Hepatocyte (in vitro differentiated cells): ENCODE results near the gene ZC3HAV1. TPM values are rescaled to one million over a fixed set of nuclear protein-coding genes. Genes with fewer than 3 reads are reported as not detected.
A peak's percentile ranks its signal among the peaks of the same experiment; 100 is the strongest.

Experiments used
- DNase-seq: peaks from one replicate; pipeline ENCODE4 v3.0.0-alpha.2; 2016; ENCODE audit warnings: low spot score
- H2AFZ ChIP-seq: fragments of 200-600 bp; sonication (generic); 2 replicates; pipeline ENCODE4 v1.6.0; 2016; ENCODE audit warnings: antibody characterized with exemption, mild to moderate bottlenecking
- H3K27ac ChIP-seq: fragments of 200-600 bp; sonication (generic); 2 replicates; pipeline ENCODE4 v1.5.1; 2016; ENCODE audit warnings: mild to moderate bottlenecking
- H3K27me3 ChIP-seq: fragments of 200-600 bp; sonication (generic); 2 replicates; pipeline ENCODE4 v1.6.1; 2016
- H3K36me3 ChIP-seq: fragments of 200-600 bp; sonication (generic); replicated peaks from 2 replicates; pipeline ENCODE4 v1.5.1; 2016; ENCODE audit warnings: low read depth; ENCODE audit not compliant: insufficient read depth
- H3K4me1 ChIP-seq: fragments of 200-600 bp; sonication (generic); 2 replicates; pipeline ENCODE4 v1.5.1; 2016; ENCODE audit warnings: mild to moderate bottlenecking, moderate library complexity; ENCODE audit not compliant: insufficient read depth
- H3K4me2 ChIP-seq: fragments of 200-600 bp; sonication (generic); 2 replicates; pipeline ENCODE4 v1.6.0; 2016
- H3K4me3 ChIP-seq: fragments of 200-600 bp; sonication (generic); 2 replicates; pipeline ENCODE4 v1.5.1; 2016; ENCODE audit warnings: mild to moderate bottlenecking
- H3K79me2 ChIP-seq: fragments of 200-600 bp; sonication (generic); 2 replicates; pipeline ENCODE4 v1.6.0; 2017; ENCODE audit warnings: mild to moderate bottlenecking
- H3K9me2 ChIP-seq: fragments of 200-600 bp; sonication (generic); replicated peaks from 2 replicates; pipeline ENCODE4 v1.6.0; 2017; ENCODE audit warnings: mild to moderate bottlenecking; ENCODE audit not compliant: insufficient read depth
- H3K9me3 ChIP-seq: fragments of 200-600 bp; sonication (generic); 2 replicates; pipeline ENCODE4 v1.5.1; 2016; ENCODE audit warnings: low read depth, mild to moderate bottlenecking
- H4K20me1 ChIP-seq: fragments of 200-600 bp; sonication (generic); 2 replicates; pipeline ENCODE4 v1.6.0; 2016; ENCODE audit warnings: mild to moderate bottlenecking; ENCODE audit not compliant: insufficient read depth, poor library complexity, severe bottlenecking
- CTCF ChIP-seq: fragments of 200-600 bp; sonication (generic); IDR thresholded peaks from 2 replicates; pipeline ENCODE4 v1.5.1; 2016; ENCODE audit warnings: antibody characterized with exemption, mild to moderate bottlenecking; ENCODE audit not compliant: poor library complexity
- EZH2 ChIP-seq: fragments of 200-600 bp; sonication (generic); IDR thresholded peaks from 2 replicates; pipeline ENCODE4 v1.6.1; 2016; ENCODE audit warnings: antibody characterized with exemption, mild to moderate bottlenecking, borderline replicate concordance
- EZH2phosphoT487 ChIP-seq: fragments of 200-600 bp; sonication (generic); IDR thresholded peaks from one replicate; pipeline ENCODE4 v1.6.1; 2018; ENCODE audit warnings: antibody characterized with exemption, mild to moderate bottlenecking, low read depth, moderate library complexity; ENCODE audit not compliant: unreplicated experiment, severe bottlenecking
- WGBS: methylation state at CpG from one replicate; pipeline ENCODE4 v1.1.6; 2016; ENCODE audit warnings: low lambda C conversion rate; ENCODE audit errors: missing lambda C conversion rate; 5-methylcytosine and 5-hydroxymethylcytosine counted together
- polyA plus RNA-seq: library from polyadenylated mRNA; unstranded; fragments of >200 nt; fragmentation: Nextera tagmentation; extraction: Ambion mirVana; gene quantifications from 2 replicates; pipeline ENCODE4 v1.2.1, GENCODE V29; 2016
- total RNA-seq: library from RNA; depleted of rRNA; stranded (reverse); fragments of >200 nt; gene quantifications from 2 replicates; pipeline ENCODE4 v1.2.3, GENCODE V29; 2014

Gene ZC3HAV1
- 25.5 and 27.9 TPM in 2 replicates for total RNA-seq
- 20.4 and 23.8 TPM in 2 replicates for polyA plus RNA-seq

- TF ChIP-seq EZH2 (no peak), EZH2phosphoT487 (no peak), CTCF (no peak)
- Histone ChIP-seq H3K79me2 (peaks cover 46% of the 10 kb centered on the region), H3K4me2 (peak within 1 kb of the TSS; percentile 93), H3K27me3 (no peaks in the 10 kb centered on the region), H3K9me2 (no peaks in the 10 kb centered on the region), H3K9me3 (no peaks in the 10 kb centered on the region), H3K4me3 (peak within 1 kb of the TSS; percentile 97), H4K20me1 (no peaks in the 10 kb centered on the region), H2AFZ (peak within 1 kb of the TSS; percentile 96), H3K27ac (peak within 1 kb of the TSS; percentile 98), H3K36me3 (no peaks in the 10 kb centered on the region), H3K4me1 (peaks cover 9% of the 10 kb centered on the region)
- WGBS = 1% methylated on average over 67 of the region's 68 CpGs
- DNase-seq = peak; percentile 88
Observed at GRCh38 chr7:139109188-139109982, at the start of gene ZC3HAV1. ZC3HAV1 (minus strand) TSS chr7:139109720; CDS start chr7:139109331, 389 bp downstream.

GRCh38 chr7:139153832-139154231, 44.3 kb upstream of the ZC3HAV1 start:
- TF ChIP-seq CTCF (no peak), EZH2phosphoT487 (no peak), EZH2 (no peak)
- no peak overlapping the region for H3K4me2 ChIP-seq
- no peaks in the 10 kb centered on the region for H3K4me1 ChIP-seq
- H2AFZ ChIP-seq = no peak overlapping the region
- no peaks in the 10 kb centered on the region for H3K27me3 ChIP-seq
- H3K36me3 ChIP-seq = no peaks in the 10 kb centered on the region
- no peak overlapping the region for H3K4me3 ChIP-seq
- no peaks in the 10 kb centered on the region for H3K79me2 ChIP-seq
- DNase-seq = no peak
- H3K9me2 ChIP-seq = no peaks in the 10 kb centered on the region
- no peaks in the 10 kb centered on the region for H3K9me3 ChIP-seq
- H3K27ac ChIP-seq = no peak overlapping the region
- WGBS = 69% methylated on average over 2 of the region's 2 CpGs
- no peaks in the 10 kb centered on the region for H4K20me1 ChIP-seq

GRCh38 chr7:139152149-139152548, 42.6 kb upstream of the ZC3HAV1 start:
- H3K79me2 ChIP-seq = no peaks in the 10 kb centered on the region
- H3K9me3 ChIP-seq = no peaks in the 10 kb centered on the region
- TF ChIP-seq EZH2 = no peak
- no peak for TF ChIP-seq CTCF
- TF ChIP-seq EZH2phosphoT487 = no peak
- no peaks in the 10 kb centered on the region for H3K27me3 ChIP-seq
- H3K36me3 ChIP-seq = no peaks in the 10 kb centered on the region
- H3K27ac ChIP-seq = no peak overlapping the region
- no peaks in the 10 kb centered on the region for H4K20me1 ChIP-seq
- WGBS = 98% methylated on average over 1 of the region's 1 CpG
- DNase-seq = no peak
- H3K4me3 ChIP-seq = no peak overlapping the region
- H3K4me1 ChIP-seq = no peaks in the 10 kb centered on the region
- H3K9me2 ChIP-seq = no peaks in the 10 kb centered on the region
- H3K4me2 ChIP-seq = no peak overlapping the region
- no peak overlapping the region for H2AFZ ChIP-seq
